GM12872 (cell line): ENCODE results near the gene TES.

ENCODE experiments used
- TF ChIP-seq, protein P1 (sequence below): IDR thresholded peaks from 3 replicates; pipeline ENCODE4 v1.5.1; 2011; ENCODE audit warnings: low read depth, mild to moderate bottlenecking, low read length, moderate library complexity; ENCODE audit not compliant: insufficient read depth

Gene TES

DNA sequence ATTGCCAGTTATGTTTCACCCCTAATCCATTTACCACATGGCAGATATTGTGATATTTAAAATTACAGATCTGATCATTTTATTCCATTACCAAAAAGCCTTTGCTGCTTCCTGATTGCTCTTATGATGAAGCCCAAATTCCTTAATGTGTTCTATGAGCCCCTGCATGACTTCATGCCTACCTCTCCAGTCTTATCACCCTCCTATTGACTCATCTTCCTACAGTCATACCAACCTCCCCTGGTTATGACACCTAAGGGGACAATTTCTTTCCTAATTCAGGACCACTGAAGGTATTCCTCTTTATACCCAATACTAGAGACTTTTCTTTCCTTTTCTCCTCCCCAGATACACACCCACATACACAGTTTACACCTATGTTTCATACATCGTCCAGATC, 36.0 kb downstream of the TES start:
- TF ChIP-seq, protein P1, sequence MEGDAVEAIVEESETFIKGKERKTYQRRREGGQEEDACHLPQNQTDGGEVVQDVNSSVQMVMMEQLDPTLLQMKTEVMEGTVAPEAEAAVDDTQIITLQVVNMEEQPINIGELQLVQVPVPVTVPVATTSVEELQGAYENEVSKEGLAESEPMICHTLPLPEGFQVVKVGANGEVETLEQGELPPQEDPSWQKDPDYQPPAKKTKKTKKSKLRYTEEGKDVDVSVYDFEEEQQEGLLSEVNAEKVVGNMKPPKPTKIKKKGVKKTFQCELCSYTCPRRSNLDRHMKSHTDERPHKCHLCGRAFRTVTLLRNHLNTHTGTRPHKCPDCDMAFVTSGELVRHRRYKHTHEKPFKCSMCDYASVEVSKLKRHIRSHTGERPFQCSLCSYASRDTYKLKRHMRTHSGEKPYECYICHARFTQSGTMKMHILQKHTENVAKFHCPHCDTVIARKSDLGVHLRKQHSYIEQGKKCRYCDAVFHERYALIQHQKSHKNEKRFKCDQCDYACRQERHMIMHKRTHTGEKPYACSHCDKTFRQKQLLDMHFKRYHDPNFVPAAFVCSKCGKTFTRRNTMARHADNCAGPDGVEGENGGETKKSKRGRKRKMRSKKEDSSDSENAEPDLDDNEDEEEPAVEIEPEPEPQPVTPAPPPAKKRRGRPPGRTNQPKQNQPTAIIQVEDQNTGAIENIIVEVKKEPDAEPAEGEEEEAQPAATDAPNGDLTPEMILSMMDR = no peak

DNA sequence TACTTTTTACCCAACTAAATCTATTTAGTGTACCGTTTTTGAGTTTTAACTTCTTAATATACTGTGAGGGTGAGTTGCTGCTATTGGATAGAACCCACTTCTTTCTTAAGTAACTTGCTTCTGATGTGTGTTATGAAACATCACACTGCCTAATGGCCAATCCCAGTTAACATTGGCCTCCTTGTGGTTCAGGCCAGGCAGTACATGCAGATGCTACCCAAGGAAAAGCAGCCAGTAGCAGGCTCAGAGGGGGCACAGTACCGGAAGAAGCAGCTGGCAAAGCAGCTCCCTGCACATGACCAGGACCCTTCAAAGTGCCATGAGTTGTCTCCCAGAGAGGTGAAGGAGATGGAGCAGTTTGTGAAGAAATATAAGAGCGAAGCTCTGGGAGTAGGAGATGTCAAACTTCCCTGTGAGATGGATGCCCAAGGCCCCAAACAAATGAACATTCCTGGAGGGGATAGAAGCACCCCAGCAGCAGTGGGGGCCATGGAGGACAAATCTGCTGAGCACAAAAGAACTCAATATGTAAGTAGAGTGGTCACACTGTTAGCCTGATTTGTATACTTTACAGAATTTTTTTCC, 39.7 kb downstream of the TES start:
- TF ChIP-seq, protein P1 = peak; percentile 53

DNA sequence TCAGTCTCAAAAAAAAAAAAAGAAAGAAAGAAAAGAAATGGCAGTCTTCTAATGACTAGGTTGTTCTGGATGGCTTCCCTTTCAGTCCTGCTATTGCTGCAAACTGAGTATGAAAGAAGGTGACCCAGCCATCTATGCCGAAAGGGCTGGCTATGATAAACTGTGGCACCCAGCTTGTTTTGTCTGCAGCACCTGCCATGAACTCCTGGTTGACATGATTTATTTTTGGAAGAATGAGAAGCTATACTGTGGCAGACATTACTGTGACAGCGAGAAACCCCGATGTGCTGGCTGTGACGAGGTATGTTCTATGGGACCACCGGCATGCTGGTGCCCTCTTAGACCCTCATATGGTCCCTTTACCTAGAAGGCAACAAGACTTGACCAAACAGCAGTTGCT, 41.3 kb downstream of the TES start:
- TF ChIP-seq, protein P1 = no peak

DNA sequence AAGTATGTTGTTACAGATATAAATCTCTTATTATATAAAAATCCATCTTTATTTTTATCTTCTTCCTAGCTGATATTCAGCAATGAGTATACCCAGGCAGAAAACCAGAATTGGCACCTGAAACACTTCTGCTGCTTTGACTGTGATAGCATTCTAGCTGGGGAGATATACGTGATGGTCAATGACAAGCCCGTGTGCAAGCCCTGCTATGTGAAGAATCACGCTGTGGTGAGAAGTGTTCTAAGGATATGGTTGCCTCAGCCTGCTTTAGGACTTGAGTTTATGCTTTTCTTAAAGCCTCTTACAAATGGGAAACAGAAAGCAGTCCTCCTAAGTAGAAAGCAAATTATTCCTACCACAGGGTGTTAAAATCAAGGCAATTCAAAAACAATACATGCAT, 41.9 kb downstream of the TES start:
- TF ChIP-seq, protein P1 = no peak

DNA sequence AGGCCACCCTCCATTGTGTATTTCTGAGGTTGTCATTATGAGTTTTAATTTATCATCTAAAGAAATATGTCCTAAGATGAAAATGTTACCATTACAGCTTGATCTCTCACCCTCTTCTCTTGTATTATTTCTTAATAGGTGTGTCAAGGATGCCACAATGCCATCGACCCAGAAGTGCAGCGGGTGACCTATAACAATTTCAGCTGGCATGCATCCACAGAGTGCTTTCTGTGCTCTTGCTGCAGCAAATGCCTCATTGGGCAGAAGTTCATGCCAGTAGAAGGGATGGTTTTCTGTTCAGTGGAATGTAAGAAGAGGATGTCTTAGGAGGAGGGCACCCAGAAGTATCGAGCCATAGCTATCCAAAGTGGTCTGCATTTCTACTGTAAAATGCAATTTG, 46.8 kb downstream of the TES start:
- TF ChIP-seq, protein P1 = no peak

DNA sequence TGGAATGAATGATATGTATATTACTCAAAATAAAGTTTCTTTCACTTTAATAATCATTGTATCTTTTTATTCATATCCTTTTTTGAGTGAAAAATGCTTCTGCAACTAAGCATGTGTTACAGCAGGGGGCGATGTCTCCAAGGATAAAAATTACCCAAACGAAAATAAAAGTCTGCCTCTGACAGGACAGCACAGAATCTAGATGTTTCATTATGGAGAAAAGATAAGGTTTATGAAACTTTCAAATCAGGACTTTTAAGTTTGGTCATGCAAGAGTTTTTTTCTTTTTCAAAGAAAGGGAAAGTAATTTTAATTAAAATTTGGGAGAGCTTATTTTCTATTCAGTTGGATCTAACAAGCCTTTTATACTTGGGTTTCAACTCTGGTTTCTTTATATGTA, 48.4 kb downstream of the TES start:
- TF ChIP-seq, protein P1 = peak; percentile 51; the same call in 2 of the 3 replicates

DNA sequence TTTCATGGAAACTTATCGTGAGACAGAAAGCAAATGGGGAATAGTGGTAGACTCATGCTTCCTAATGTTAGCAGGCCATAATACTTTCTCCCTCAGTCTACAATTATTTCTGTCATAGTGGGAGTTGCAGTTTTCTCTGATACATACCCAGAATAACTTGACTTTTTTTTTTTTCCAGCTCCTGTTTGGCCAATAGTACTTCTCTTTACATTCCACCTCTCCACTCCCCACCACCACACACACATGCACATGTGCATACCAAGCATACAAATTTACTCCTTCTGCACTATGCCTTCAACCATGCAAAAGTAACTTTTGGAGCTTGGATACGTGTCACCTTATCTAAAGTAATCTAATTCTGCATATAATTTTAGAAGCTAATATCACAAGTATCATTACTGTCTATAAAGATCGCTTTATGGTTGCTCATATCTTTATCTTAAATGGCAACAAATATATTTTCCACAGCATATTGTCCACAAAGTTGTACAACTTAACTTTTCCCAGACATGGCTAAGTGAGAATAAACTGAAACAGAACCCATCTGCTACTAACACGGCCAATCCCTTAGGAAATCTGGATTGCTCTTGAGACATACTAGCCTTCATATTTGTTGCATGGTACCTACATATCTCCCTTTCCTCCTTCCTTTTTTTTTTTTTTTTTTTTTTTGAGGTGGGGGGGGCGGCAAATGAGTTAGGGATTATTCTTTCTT, 49.0 kb downstream of the TES start:
- TF ChIP-seq, protein P1 = no peak
